Measurements from ENCODE around the gene HPGDS. TPM values are rescaled to one million over a fixed set of nuclear protein-coding genes. Genes with fewer than 3 reads are reported as not detected.
"Not testable (repeated sequence)": the region's sequence is repeated elsewhere in the genome, so short reads cannot be mapped to it uniquely, and the experiment has no call there.

The HPGDS gene
- polyA plus RNA-seq, 1 donor from 2014 or later, result not detected

DNA sequence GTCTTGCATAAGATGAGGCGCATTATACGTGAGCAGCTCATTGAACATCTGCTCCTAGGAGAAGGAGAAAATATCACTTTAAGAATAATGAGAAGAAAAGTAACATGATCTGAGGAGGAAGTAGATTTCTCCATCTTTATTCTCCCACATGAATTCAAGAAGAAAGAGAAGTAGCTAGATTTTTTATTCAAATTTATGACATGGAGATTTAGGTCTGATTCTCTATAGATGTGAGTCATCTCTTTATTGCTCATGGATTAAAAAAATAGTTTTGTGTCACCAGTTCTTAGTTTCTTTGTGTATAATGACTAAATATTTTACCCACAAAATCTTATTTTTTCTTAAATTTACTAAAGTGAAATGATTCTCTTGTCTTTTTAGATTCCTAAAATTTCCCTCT, 40.4 kb downstream of the HPGDS start:
- no peak overlapping the region for H3K27ac ChIP-seq (ENCODE audit: low read length)

DNA sequence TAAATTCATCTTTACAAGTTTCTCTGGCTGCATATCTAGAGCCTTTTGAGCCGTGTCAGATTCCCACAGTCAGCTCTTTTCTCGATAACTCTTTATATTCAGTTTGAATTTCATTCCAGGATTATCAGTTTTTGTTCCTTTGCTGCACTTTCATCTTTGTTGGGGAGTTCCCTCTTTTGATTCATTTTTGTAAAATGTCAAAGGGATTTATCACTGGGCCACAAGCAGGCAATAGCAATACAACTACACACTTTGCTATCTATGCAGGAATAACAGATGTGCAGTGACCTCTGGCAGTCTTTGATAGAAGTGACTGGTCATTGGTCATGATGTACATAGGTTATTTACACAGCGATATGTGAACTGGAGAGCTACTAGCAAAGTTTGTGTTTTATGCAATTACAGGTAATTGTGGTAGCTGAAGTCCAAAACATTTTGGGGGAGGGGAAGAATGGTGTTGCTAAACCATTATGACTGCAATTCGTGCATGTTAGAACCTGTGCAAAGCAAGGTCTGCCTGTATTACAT, 43.8 kb downstream of the HPGDS start:
- TF ChIP-seq EP300 (conservative IDR thresholded peaks at IDR 0.05; ENCODE audit: poor library complexity, severe bottlenecking) (no peak), EZH2 (IDR thresholded peaks at IDR 0.05; ENCODE audit: borderline replicate concordance, insufficient read depth, low read length, poor library complexity, severe bottlenecking) (no peak), TAF1 (IDR thresholded peaks at IDR 0.05; ENCODE audit: low read depth) (no peak), POLR2AphosphoS5 (IDR thresholded peaks at IDR 0.05) (no peak), SMC3 (conservative IDR thresholded peaks at IDR 0.05; ENCODE audit: poor library complexity) (no peak), MXI1 (conservative IDR thresholded peaks at IDR 0.05; ENCODE audit: poor library complexity, severe bottlenecking) (no peak), RAD21 (conservative IDR thresholded peaks at IDR 0.05) (no peak)
- TF ChIP-seq, protein P1, sequence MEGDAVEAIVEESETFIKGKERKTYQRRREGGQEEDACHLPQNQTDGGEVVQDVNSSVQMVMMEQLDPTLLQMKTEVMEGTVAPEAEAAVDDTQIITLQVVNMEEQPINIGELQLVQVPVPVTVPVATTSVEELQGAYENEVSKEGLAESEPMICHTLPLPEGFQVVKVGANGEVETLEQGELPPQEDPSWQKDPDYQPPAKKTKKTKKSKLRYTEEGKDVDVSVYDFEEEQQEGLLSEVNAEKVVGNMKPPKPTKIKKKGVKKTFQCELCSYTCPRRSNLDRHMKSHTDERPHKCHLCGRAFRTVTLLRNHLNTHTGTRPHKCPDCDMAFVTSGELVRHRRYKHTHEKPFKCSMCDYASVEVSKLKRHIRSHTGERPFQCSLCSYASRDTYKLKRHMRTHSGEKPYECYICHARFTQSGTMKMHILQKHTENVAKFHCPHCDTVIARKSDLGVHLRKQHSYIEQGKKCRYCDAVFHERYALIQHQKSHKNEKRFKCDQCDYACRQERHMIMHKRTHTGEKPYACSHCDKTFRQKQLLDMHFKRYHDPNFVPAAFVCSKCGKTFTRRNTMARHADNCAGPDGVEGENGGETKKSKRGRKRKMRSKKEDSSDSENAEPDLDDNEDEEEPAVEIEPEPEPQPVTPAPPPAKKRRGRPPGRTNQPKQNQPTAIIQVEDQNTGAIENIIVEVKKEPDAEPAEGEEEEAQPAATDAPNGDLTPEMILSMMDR (IDR thresholded peaks at IDR 0.05; ENCODE audit: poor library complexity, severe bottlenecking), result no peak
- TF ChIP-seq, protein P2, sequence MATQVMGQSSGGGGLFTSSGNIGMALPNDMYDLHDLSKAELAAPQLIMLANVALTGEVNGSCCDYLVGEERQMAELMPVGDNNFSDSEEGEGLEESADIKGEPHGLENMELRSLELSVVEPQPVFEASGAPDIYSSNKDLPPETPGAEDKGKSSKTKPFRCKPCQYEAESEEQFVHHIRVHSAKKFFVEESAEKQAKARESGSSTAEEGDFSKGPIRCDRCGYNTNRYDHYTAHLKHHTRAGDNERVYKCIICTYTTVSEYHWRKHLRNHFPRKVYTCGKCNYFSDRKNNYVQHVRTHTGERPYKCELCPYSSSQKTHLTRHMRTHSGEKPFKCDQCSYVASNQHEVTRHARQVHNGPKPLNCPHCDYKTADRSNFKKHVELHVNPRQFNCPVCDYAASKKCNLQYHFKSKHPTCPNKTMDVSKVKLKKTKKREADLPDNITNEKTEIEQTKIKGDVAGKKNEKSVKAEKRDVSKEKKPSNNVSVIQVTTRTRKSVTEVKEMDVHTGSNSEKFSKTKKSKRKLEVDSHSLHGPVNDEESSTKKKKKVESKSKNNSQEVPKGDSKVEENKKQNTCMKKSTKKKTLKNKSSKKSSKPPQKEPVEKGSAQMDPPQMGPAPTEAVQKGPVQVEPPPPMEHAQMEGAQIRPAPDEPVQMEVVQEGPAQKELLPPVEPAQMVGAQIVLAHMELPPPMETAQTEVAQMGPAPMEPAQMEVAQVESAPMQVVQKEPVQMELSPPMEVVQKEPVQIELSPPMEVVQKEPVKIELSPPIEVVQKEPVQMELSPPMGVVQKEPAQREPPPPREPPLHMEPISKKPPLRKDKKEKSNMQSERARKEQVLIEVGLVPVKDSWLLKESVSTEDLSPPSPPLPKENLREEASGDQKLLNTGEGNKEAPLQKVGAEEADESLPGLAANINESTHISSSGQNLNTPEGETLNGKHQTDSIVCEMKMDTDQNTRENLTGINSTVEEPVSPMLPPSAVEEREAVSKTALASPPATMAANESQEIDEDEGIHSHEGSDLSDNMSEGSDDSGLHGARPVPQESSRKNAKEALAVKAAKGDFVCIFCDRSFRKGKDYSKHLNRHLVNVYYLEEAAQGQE (IDR thresholded peaks at IDR 0.05; ENCODE audit: borderline replicate concordance), result no peak
- no peaks in the 10 kb centered on the region for H3K9me3 ChIP-seq (ENCODE audit: low read length)
- H3K4me2 ChIP-seq (ENCODE audit: low read length), result no peak overlapping the region

More for the DNA sequence above, 40.4 kb downstream of the HPGDS start:
- Histone ChIP-seq H3K36me3 (ENCODE audit: insufficient read depth, low read length) (no peaks in the 10 kb centered on the region), H2AFZ (ENCODE audit: low read depth, low read length) (no peak overlapping the region), H3K9ac (ENCODE audit: low read length) (no peak overlapping the region), H3K4me3 (ENCODE audit: low read length) (no peak overlapping the region), H3K9me3 (ENCODE audit: low read length) (no peaks in the 10 kb centered on the region), H4K20me1 (ENCODE audit: insufficient read depth) (no peaks in the 10 kb centered on the region), H3K27me3 (ENCODE audit: insufficient read depth, low read depth, low read length) (no peaks in the 10 kb centered on the region), H3F3A (ENCODE audit: insufficient read depth, low read length, poor library complexity, severe bottlenecking) (no peaks in the 10 kb centered on the region), H3K4me2 (ENCODE audit: low read length) (no peak overlapping the region), H3K9me2 (ENCODE audit: insufficient read depth, low read length) (no peaks in the 10 kb centered on the region), H3K79me2 (replicated peaks; ENCODE audit: insufficient read depth, low read length) (no peaks in the 10 kb centered on the region)
- no peak for TF ChIP-seq EZH2 (IDR thresholded peaks at IDR 0.05; ENCODE audit: borderline replicate concordance, insufficient read depth, low read length, poor library complexity, severe bottlenecking)
- no peak for TF ChIP-seq MXI1 (conservative IDR thresholded peaks at IDR 0.05; ENCODE audit: poor library complexity, severe bottlenecking)
- TF ChIP-seq, protein P2 (IDR thresholded peaks at IDR 0.05; ENCODE audit: borderline replicate concordance), result no peak
- TF ChIP-seq, protein P1 (IDR thresholded peaks at IDR 0.05; ENCODE audit: poor library complexity, severe bottlenecking), result no peak
- no peak for TF ChIP-seq POLR2AphosphoS5 (IDR thresholded peaks at IDR 0.05)
- TF ChIP-seq SMC3 (conservative IDR thresholded peaks at IDR 0.05; ENCODE audit: poor library complexity), result no peak
- no peak for TF ChIP-seq RAD21 (conservative IDR thresholded peaks at IDR 0.05)
- TF ChIP-seq TAF1 (IDR thresholded peaks at IDR 0.05; ENCODE audit: low read depth), result no peak
- TF ChIP-seq EP300 (conservative IDR thresholded peaks at IDR 0.05; ENCODE audit: poor library complexity, severe bottlenecking), result no peak

DNA sequence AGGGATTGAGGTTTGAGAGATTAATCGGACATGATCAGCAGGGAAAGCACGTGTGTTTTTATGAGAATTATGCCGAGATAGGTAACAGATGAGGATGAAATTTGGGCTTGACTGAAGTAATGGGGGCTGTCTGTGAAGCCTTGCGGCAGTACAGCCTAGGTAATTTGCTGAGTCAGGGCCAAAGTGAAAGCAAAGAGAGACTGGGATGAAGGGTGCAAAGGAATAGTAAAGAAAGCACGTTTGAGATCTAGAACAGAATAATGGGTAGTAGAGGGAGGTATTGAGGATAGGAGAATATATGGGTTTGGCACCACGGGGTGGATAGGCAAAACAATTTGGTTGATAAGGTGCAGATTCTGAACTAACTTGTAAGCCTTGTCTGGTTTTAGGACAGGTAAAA, 47.2 kb downstream of the HPGDS start:
- not testable (repeated sequence) for H3K9ac ChIP-seq (ENCODE audit: low read length); H3F3A ChIP-seq (ENCODE audit: insufficient read depth, low read length, poor library complexity, severe bottlenecking); H3K27ac ChIP-seq (ENCODE audit: low read length); H3K9me3 ChIP-seq (ENCODE audit: low read length); H3K27me3 ChIP-seq (ENCODE audit: insufficient read depth, low read depth, low read length); H3K36me3 ChIP-seq (ENCODE audit: insufficient read depth, low read length); H2AFZ ChIP-seq (ENCODE audit: low read depth, low read length); H3K4me2 ChIP-seq (ENCODE audit: low read length); H3K79me2 ChIP-seq (replicated peaks; ENCODE audit: insufficient read depth, low read length); H3K4me3 ChIP-seq (ENCODE audit: low read length); H3K9me2 ChIP-seq (ENCODE audit: insufficient read depth, low read length); H4K20me1 ChIP-seq (ENCODE audit: insufficient read depth)

More for the DNA sequence above, 43.8 kb downstream of the HPGDS start:
- Histone ChIP-seq H3K36me3 (ENCODE audit: insufficient read depth, low read length) (no peaks in the 10 kb centered on the region), H3K9ac (ENCODE audit: low read length) (no peak overlapping the region), H3K4me3 (ENCODE audit: low read length) (no peak overlapping the region), H3K9me2 (ENCODE audit: insufficient read depth, low read length) (no peaks in the 10 kb centered on the region), H2AFZ (ENCODE audit: low read depth, low read length) (no peak overlapping the region), H3K27me3 (ENCODE audit: insufficient read depth, low read depth, low read length) (no peaks in the 10 kb centered on the region), H3K79me2 (replicated peaks; ENCODE audit: insufficient read depth, low read length) (no peaks in the 10 kb centered on the region), H4K20me1 (ENCODE audit: insufficient read depth) (no peaks in the 10 kb centered on the region), H3K27ac (ENCODE audit: low read length) (no peak overlapping the region), H3F3A (ENCODE audit: insufficient read depth, low read length, poor library complexity, severe bottlenecking) (no peaks in the 10 kb centered on the region)
